ENCODE measurements around the gene BRD7. TPM values are rescaled to one million over a fixed set of nuclear protein-coding genes. Genes with fewer than 3 reads are reported as not detected.

Gene BRD7
- total and polyA plus RNA-seq, 2 of the 4 experiments (the other 2 are of a cell fraction): 24.8 to 29.9 TPM

GRCh38 chr16:50272687-50273381, 96.0 kb downstream of the BRD7 start:
- Histone ChIP-seq H3K4me3 (ENCODE audit: insufficient read depth, low read depth, low read length) (no peak overlapping the region), H3K27ac (ENCODE audit: insufficient read depth, low read length) (no peak overlapping the region), H3K56ac (ENCODE audit: extremely low read depth, insufficient read depth, low read length) (no peak overlapping the region), H2AFZ (replicated peaks; ENCODE audit: low read length, poor library complexity) (no peak overlapping the region), H3K27me3 (ENCODE audit: control insufficient read depth, insufficient read depth, low read length) (no peaks in the 10 kb centered on the region), H4K20me1 (ENCODE audit: insufficient read depth, low read length) (peaks cover 7% of the 10 kb centered on the region; the same call in 1 of the 2 replicates), H3K79me1 (ENCODE audit: low read depth in 1 of 2, low read length in 2 of 2) (peaks cover 13 to 44% of the 10 kb centered on the region in 2 experiments), H2AK5ac (ENCODE audit: low read depth, low read length) (no peak overlapping the region), H3K9ac (ENCODE audit: low read depth, low read length) (no peak overlapping the region), H3K36me3 (ENCODE audit: control insufficient read depth, insufficient read depth, low read length) (peaks cover 2% of the 10 kb centered on the region; the same call in 1 of the 2 replicates), H4K8ac (ENCODE audit: low read depth in 2 of 2, low read length in 2 of 2) (no peak overlapping the region), H2AK9ac (replicated peaks; ENCODE audit: low read depth, low read length, poor library complexity) (no peak overlapping the region), H2BK20ac (ENCODE audit: low read depth, low read length) (no peak overlapping the region), H4K5ac (ENCODE audit: low read depth, low read length) (no peak overlapping the region), H4K91ac (ENCODE audit: insufficient read depth, low read depth, low read length) (no peak overlapping the region; the same call in 1 of the 2 replicates), H3K4me1 (ENCODE audit: control insufficient read depth, insufficient read depth, low read length) (no peaks in the 10 kb centered on the region), H3K14ac (replicated peaks; ENCODE audit: low read depth, low read length) (no peak overlapping the region), H2BK15ac (ENCODE audit: low read depth, low read length) (no peak overlapping the region), H3K4ac (ENCODE audit: low read depth, low read length) (no peak overlapping the region), H3K23ac (ENCODE audit: low read depth, low read length) (no peak overlapping the region), H2BK120ac (ENCODE audit: low read depth, low read length) (no peak overlapping the region), H3K9me1 (ENCODE audit: insufficient read depth, low read length) (no peaks in the 10 kb centered on the region), H2BK5ac (ENCODE audit: low read depth, low read length, poor library complexity, severe bottlenecking) (no peak overlapping the region), H3K4me2 (ENCODE audit: low read depth, low read length) (no peak overlapping the region), H3K9me3 (ENCODE audit: control insufficient read depth, insufficient read depth, low read length) (no peaks in the 10 kb centered on the region), H3K18ac (ENCODE audit: low read depth, low read length) (no peak overlapping the region)
- dilution Hi-C loops (cut with HindIII; ENCODE audit: low sequenced_read_pairs, unreplicated experiment): no loop called here
- in situ Hi-C loops (cut with MboI; ENCODE audit: low sequenced_read_pairs): no loop called here
- CTCF ChIA-PET: no interaction called here
- no peak for ATAC-seq (ENCODE audit: low read depth)
- POLR2A ChIA-PET (ENCODE audit: unreplicated experiment): no interaction called here
- DNase-seq: no peak
- BruUV-seq (replicated peaks): no TSS peak
- WGBS, 2 experiments (ENCODE audit: extremely low coverage in 2 of 2, insufficient read length in 1 of 2): 80% methylated on average over 1 of the region's 5 CpGs; no CpG with 5 or more reads in 1 of the 2 experiments
- no peak for TF ChIP-seq MAZ (IDR thresholded peaks at IDR 0.05; ENCODE audit: borderline replicate concordance, low read depth, low read length)
- TF ChIP-seq CEBPB (IDR thresholded peaks at IDR 0.05; ENCODE audit: low read depth, low read length): no peak
- no peak for TF ChIP-seq FOS (IDR thresholded peaks at IDR 0.05; ENCODE audit: low read depth, low read length)
- TF ChIP-seq ELK1 (IDR thresholded peaks at IDR 0.05; ENCODE audit: borderline replicate concordance, low read depth, low read length): no peak
- TF ChIP-seq CTCF (conservative IDR thresholded peaks at IDR 0.05; ENCODE audit: low read depth, low read length): no peak
- no peak for TF ChIP-seq SMC3 (IDR thresholded peaks at IDR 0.05; ENCODE audit: low read depth, low read length)
- TF ChIP-seq MXI1 (IDR thresholded peaks at IDR 0.05; ENCODE audit: borderline replicate concordance, low read depth, low read length): no peak
- TF ChIP-seq NFE2L2 (IDR thresholded peaks at IDR 0.05; ENCODE audit: low read depth, low read length): no peak
- TF ChIP-seq RCOR1 (IDR thresholded peaks at IDR 0.05; ENCODE audit: insufficient replicate concordance, low read length): no peak
- TF ChIP-seq MAFK (IDR thresholded peaks at IDR 0.05; ENCODE audit: low read depth, low read length): no peak
- no peak for TF ChIP-seq POLR2A (IDR thresholded peaks at IDR 0.05; ENCODE audit: low read depth, low read length)
- TF ChIP-seq USF2 (IDR thresholded peaks at IDR 0.05; ENCODE audit: low read depth, low read length): no peak
- no peak for TF ChIP-seq RFX5 (IDR thresholded peaks at IDR 0.05; ENCODE audit: low read depth, low read length)
- intact Hi-C loops (cut with micrococcal nuclease): no loop called here

Measured in IMR-90 (cell line).